ENCODE data around the gene NPFFR1. TPM values are rescaled to one million over a fixed set of nuclear protein-coding genes. Genes with fewer than 3 reads are reported as not detected.

Gene NPFFR1
- total RNA-seq, 2 experiments from 2014 or later: not detected

DNA sequence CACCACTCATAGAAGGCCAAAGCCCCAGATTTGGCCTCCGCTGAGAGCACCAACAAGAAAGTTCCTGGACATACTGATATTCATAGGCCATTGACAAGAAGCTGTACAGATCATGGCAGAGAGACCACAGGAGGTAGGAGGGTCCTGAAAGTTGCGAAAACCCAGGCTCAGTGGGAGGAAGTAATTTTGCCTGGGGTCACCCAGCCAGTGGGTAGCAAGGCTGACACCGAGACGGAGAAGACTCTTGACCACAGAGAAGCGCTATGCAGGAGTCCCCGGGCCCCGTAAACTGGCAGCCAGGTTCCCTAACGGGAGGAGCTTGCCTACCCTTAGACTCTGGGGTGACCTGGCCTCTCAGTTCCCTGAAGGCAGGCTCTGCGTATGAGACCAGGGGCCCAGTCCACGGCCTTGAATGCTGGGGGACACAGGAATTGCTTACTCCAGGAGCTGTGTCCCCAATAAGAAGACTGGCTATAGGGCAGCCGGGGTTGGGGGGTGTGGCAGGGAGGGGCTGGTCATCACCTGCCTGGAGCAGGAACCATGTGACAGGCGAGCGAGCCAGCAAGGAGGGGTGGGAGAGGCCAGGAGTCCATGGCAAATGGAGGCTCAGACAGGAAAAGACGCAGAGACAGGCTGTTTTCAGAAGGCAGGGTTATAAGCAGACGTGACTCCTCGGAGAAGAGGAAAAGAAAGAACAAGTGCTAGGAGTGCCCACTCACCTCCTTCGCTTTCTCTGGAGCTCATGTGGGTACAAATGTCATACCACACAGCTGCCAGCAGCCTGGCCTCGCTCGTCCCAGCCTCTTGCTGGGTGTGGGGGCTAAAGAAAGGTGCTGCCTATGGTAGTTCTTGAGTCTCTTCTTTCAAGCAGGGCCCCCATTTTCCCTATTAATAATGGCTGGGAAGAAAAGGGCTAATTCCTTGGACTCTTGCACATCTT is 24.6 kb upstream of the NPFFR1 start:
- no peak overlapping the region for H3K4me3 ChIP-seq (ENCODE audit: low read depth, low read length, poor library complexity, severe bottlenecking)
- no TSS peak for BruUV-seq (replicated peaks)
- H3K9me2 ChIP-seq (ENCODE audit: insufficient read depth, low read length): no peaks in the 10 kb centered on the region
- CTCF ChIA-PET (ENCODE audit: unreplicated experiment): no interaction called here
- no peaks in the 10 kb centered on the region for H3K36me3 ChIP-seq (ENCODE audit: insufficient read depth, low read length)
- POLR2A ChIA-PET: interaction anchor here (0.6 to 1.3 kb wide), 3 partner anchors 12 to 24 kb away, joined by 3 to 5 read pairs (median 5); no protein-coding TSS in a partner anchor
- no peak overlapping the region for H3K4me2 ChIP-seq (ENCODE audit: low read length)
- intact Hi-C loops (cut with micrococcal nuclease; ENCODE audit: unreplicated experiment): no loop called here
- no peaks in the 10 kb centered on the region for H4K20me1 ChIP-seq (ENCODE audit: insufficient read depth, low read length)
- H2AFZ ChIP-seq (ENCODE audit: low read length): no peak overlapping the region
- TF ChIP-seq EZH2phosphoT487 (IDR thresholded peaks at IDR 0.05; ENCODE audit: borderline replicate concordance, low read depth, low read length): no peak
- TF ChIP-seq, protein P1, sequence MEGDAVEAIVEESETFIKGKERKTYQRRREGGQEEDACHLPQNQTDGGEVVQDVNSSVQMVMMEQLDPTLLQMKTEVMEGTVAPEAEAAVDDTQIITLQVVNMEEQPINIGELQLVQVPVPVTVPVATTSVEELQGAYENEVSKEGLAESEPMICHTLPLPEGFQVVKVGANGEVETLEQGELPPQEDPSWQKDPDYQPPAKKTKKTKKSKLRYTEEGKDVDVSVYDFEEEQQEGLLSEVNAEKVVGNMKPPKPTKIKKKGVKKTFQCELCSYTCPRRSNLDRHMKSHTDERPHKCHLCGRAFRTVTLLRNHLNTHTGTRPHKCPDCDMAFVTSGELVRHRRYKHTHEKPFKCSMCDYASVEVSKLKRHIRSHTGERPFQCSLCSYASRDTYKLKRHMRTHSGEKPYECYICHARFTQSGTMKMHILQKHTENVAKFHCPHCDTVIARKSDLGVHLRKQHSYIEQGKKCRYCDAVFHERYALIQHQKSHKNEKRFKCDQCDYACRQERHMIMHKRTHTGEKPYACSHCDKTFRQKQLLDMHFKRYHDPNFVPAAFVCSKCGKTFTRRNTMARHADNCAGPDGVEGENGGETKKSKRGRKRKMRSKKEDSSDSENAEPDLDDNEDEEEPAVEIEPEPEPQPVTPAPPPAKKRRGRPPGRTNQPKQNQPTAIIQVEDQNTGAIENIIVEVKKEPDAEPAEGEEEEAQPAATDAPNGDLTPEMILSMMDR (conservative IDR thresholded peaks at IDR 0.05; ENCODE audit: low read length): no peak
- DNase-seq (ENCODE audit: low spot score): no peak
- H3K79me2 ChIP-seq (ENCODE audit: insufficient read depth, low read depth, low read length): no peaks in the 10 kb centered on the region
- peaks cover 50% of the 10 kb centered on the region for H3K4me1 ChIP-seq (ENCODE audit: insufficient read depth, low read length, poor library complexity, severe bottlenecking)
- no peaks in the 10 kb centered on the region for H3K9me3 ChIP-seq (ENCODE audit: low read length)
- no peak overlapping the region for H3K27ac ChIP-seq (ENCODE audit: low read depth, low read length, poor library complexity, severe bottlenecking)

DNA sequence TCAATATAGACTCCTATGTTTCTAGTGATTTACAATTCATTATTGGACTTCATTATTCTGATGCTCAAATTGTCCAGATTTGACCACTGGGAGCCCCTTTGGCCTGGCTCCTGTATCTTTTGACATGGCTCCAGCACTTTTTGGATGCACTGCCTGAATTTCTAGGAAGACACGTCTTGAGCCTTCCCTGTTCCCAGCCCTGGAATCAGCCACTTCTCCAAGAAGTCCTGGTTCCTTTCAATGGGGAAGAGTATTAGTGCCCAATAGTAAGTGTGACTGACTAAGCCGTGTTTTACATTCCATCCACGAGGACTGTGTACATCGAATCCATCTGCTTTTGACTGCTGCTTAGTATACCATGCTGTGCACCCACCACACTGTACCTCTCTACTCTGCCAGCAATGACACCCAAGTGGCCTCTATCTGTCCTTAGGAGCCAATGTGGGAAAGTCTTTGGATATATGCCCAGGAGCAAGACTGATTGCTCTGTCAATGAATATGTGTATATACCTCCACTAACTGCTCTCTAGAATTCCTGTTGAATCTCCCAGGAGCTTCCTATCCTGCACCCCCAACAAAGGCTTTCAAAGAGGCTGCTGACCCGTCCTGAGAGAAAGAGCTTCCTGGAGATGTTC is 23.2 kb upstream of the NPFFR1 start:
- CTCF ChIA-PET (ENCODE audit: unreplicated experiment): interaction anchor here (0.5 kb wide), 1 partner anchor 56 kb away, joined by 15 read pairs; no protein-coding TSS in a partner anchor

More for the DNA sequence above, 23.2 kb upstream of the NPFFR1 start:
- no peak for DNase-seq (ENCODE audit: low spot score)
- H3K4me3 ChIP-seq (ENCODE audit: low read depth, low read length, poor library complexity, severe bottlenecking): no peak overlapping the region
- no peaks in the 10 kb centered on the region for H3K9me2 ChIP-seq (ENCODE audit: insufficient read depth, low read length)
- H3K36me3 ChIP-seq (ENCODE audit: insufficient read depth, low read length): no peaks in the 10 kb centered on the region
- intact Hi-C loops (cut with micrococcal nuclease; ENCODE audit: unreplicated experiment): loop anchor here (1.0 kb wide), 2 partner anchors 8 to 14 kb away; no protein-coding TSS in a partner anchor
- POLR2A ChIA-PET: interaction anchor here (0.5 kb wide), 1 partner anchor 31 kb away, joined by 3 read pairs; no protein-coding TSS in a partner anchor
- no peak for TF ChIP-seq EZH2phosphoT487 (IDR thresholded peaks at IDR 0.05; ENCODE audit: borderline replicate concordance, low read depth, low read length)
- TF ChIP-seq, protein P1 (conservative IDR thresholded peaks at IDR 0.05; ENCODE audit: low read length): no peak
- H4K20me1 ChIP-seq (ENCODE audit: insufficient read depth, low read length): no peaks in the 10 kb centered on the region
- peak overlapping the region; percentile 85 for H3K27ac ChIP-seq (ENCODE audit: low read depth, low read length, poor library complexity, severe bottlenecking)
- H3K9me3 ChIP-seq (ENCODE audit: low read length): no peaks in the 10 kb centered on the region
- H3K79me2 ChIP-seq (ENCODE audit: insufficient read depth, low read depth, low read length): no peaks in the 10 kb centered on the region
- H3K4me2 ChIP-seq (ENCODE audit: low read length): peak overlapping the region; percentile 51
- peaks cover 40% of the 10 kb centered on the region for H3K4me1 ChIP-seq (ENCODE audit: insufficient read depth, low read length, poor library complexity, severe bottlenecking)
- no peak overlapping the region; the same call in 1 of the 2 replicates for H2AFZ ChIP-seq (ENCODE audit: low read length)
- no TSS peak for BruUV-seq (replicated peaks)
